WI38 (cell line): ENCODE measurements around the gene C1QL3.

Source experiments
- H3K4me3 ChIP-seq: 2 replicates; pipeline ENCODE4 v1.5.1; 2011; ENCODE audit warnings: low read depth, mild to moderate bottlenecking, control low read depth, low read length
- TF ChIP-seq, protein P1 (sequence below): IDR thresholded peaks from 2 replicates; pipeline ENCODE4 v1.5.1; 2012; ENCODE audit warnings: low read depth, mild to moderate bottlenecking, control low read depth, low read length

Gene C1QL3

DNA sequence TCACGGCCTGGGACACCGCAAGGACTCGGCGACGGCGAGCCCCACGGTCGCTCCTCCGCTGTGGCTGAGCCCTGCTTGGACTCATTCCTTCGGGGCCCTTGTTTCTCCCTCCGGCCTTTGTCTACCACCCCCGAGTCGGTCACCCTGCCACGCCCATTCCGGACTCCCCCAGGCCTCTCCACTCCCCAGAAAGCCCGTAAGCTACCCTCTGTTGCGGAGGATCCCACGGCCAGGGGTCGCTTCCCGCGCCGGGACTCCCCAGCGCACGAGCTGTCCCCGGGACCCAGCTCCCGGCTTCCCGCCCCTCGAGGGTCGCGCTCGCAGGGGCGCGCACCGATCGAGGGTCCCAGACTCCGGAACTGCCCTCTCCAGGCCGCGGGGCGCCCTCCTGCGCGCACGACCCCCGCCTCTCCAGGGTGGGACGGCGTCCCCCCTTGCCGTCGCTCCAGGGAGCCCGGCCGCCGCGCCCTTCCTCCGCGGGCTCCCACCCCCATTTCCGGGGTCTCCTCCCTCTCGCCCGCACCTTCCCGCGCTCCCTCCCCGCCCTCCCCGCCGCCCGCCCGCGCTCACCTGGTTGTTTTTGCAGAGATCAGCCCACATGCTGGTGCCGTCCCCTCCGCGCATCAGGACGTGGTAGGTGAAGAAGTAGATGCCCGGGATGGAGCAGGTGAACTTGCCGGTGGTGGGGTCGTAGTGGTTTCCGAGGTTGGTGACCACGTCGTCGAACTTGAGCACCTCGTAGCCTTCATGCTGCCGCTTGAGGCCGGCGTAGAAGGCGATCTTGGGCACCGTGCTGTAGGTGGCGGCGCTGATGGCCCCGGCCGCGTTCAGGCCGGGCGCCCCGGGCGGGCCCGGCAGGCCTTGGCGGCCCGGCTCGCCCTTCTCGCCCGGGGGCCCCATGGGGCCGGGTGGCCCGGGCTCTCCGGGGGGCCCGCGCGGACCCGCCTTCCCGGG lies 1.5 kb downstream of the C1QL3 start:
- no peak overlapping the region for H3K4me3 ChIP-seq
- TF ChIP-seq, protein P1, sequence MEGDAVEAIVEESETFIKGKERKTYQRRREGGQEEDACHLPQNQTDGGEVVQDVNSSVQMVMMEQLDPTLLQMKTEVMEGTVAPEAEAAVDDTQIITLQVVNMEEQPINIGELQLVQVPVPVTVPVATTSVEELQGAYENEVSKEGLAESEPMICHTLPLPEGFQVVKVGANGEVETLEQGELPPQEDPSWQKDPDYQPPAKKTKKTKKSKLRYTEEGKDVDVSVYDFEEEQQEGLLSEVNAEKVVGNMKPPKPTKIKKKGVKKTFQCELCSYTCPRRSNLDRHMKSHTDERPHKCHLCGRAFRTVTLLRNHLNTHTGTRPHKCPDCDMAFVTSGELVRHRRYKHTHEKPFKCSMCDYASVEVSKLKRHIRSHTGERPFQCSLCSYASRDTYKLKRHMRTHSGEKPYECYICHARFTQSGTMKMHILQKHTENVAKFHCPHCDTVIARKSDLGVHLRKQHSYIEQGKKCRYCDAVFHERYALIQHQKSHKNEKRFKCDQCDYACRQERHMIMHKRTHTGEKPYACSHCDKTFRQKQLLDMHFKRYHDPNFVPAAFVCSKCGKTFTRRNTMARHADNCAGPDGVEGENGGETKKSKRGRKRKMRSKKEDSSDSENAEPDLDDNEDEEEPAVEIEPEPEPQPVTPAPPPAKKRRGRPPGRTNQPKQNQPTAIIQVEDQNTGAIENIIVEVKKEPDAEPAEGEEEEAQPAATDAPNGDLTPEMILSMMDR = no peak

DNA sequence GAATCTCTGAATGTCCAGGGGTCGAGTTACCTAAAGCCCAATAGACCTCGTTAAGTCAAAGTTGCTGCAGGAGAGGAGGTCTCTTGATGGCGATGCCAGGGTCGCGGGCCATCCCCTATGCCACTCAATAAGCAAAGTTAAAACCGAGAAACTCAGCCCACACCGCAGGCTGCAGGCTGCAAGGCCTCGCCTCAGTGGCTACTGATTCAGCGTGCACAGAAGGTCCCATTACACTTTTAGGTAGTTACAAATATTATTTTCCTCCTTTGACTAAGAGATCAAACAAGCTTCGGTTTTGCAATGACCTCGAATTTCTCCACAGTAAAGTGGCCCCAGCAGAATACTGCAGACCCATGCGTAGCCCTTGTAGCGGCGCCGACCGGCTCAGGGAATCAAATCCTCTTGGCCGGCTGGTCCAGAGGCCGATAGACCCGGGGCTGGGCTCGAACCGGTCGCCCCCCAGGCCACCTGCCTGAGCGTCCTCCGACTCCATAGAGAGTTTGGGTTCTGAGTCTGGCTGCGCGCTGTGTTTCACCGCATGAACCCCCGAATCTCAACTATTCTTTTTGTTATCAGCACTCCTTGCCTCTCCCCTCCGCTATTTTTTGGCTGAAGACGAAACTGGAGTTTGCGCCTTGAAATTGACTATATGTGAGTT lies 2.3 kb downstream of the C1QL3 start:
- TF ChIP-seq, protein P1 = no peak
- H3K4me3 ChIP-seq = no peak overlapping the region

DNA sequence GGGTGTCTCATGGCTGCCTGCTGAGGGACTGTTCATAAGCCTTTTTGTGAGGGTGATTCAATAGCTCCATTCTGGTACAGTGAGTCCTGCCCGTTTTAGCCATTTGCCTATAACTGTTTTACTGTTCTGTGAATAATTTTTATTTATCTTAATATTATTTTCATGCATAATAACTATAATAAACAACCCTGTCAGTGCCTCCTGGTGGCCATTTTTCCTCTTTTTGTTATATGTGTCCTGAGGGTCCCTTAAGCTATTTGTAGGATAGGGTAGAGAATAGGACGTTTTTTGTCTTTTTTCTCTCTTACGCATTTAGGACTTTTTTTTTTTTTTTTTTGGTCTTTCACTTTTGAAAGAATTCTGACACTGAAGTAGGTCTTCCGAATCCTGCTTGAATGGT lies 2.9 kb downstream of the C1QL3 start:
- no peak overlapping the region for H3K4me3 ChIP-seq
- TF ChIP-seq, protein P1 = no peak

DNA sequence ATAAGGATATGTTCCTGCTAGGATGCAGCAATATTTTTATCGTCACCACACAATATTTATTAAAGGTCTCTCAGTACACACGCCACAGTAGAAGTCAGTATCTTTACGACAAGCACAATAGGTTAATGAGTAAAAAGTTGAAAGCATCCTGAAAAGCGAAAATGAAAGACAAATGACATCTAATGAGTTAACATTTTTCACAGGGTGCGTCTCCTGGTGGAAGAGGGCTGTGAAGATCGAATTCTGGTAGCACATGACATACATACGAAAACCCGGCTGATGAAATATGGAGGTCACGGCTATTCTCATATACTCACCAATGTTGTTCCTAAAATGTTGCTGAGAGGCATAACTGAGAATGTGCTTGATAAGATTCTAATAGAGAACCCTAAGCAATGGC lies 10.8 kb downstream of the C1QL3 start:
- TF ChIP-seq, protein P1 = no peak
- H3K4me3 ChIP-seq = no peak overlapping the region

DNA sequence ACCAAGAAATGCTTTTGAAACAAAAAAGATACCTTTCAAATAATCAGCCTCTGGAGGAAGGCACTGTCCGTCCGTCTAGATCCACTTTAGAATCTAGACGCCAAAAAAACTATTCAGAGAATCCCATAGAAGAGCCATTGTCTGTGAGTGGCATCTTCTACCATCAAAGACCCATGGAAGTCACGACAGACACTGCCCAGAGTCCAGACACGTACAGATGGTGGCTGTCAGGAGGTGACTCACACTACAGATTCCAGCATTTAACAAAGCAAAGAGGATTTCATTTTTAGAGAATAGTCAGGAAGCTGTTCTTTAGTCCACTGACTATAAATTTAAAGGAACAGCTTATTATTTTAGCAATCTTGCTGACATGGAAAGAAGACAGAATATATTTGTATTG lies 11.7 kb downstream of the C1QL3 start:
- no peak overlapping the region for H3K4me3 ChIP-seq
- TF ChIP-seq, protein P1 = no peak

DNA sequence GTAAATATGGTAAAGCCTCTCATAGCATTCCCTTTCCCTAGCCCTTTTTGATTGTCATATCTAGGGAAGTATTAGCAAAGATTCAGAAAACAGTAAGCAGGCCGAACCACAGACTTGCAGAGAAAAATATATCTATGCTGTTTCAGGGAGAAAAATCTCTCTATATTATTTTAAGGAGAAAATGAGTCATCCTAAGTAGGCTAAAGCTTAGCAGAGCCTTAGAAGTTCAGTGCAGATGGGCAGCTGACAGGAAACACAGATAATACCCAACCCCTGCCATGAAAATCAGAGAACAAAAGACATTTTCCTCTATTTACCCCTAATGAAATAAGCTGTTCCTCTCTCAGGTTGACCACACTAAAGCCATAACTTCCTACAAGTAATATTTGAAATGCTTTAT lies 16.5 kb downstream of the C1QL3 start:
- TF ChIP-seq, protein P1 = no peak
- H3K4me3 ChIP-seq = no peak overlapping the region

DNA sequence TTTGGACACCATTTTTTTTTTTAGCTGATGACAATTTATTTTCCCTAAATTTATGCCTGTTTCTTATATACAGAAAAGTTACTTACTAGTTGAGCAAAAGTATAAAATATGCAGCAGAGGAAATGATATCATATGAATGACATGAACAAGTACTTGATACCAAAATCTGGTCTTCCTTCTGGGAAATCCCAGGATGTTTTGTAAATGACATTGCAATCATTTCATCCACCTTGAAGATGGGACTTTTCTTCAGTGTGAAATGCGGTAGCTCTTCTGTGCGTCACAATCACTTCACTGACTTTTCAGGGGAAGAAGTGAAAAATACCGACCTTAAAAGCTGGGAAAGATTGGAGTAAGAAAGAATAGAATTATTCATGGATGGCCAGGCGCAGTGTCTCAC lies 23.8 kb downstream of the C1QL3 start:
- H3K4me3 ChIP-seq = no peak overlapping the region
- TF ChIP-seq, protein P1 = no peak
